AG10803 (cell line): Measurements from ENCODE around the gene SLC26A1.

Source experiments
- DNase-seq: peaks from one replicate; pipeline ENCODE4 v3.0.0; 2010; ENCODE audit warnings: low read depth
- H3K4me3 ChIP-seq: 2 replicates; pipeline ENCODE4 v1.5.1; 2011; ENCODE audit warnings: mild to moderate bottlenecking, low read length, control low read depth
- TF ChIP-seq, protein P1 (sequence below): conservative IDR thresholded peaks from 2 replicates; pipeline ENCODE4 v1.5.1; 2011; ENCODE audit warnings: mild to moderate bottlenecking, low read length, control low read depth, inconsistent platforms

Gene SLC26A1

DNA sequence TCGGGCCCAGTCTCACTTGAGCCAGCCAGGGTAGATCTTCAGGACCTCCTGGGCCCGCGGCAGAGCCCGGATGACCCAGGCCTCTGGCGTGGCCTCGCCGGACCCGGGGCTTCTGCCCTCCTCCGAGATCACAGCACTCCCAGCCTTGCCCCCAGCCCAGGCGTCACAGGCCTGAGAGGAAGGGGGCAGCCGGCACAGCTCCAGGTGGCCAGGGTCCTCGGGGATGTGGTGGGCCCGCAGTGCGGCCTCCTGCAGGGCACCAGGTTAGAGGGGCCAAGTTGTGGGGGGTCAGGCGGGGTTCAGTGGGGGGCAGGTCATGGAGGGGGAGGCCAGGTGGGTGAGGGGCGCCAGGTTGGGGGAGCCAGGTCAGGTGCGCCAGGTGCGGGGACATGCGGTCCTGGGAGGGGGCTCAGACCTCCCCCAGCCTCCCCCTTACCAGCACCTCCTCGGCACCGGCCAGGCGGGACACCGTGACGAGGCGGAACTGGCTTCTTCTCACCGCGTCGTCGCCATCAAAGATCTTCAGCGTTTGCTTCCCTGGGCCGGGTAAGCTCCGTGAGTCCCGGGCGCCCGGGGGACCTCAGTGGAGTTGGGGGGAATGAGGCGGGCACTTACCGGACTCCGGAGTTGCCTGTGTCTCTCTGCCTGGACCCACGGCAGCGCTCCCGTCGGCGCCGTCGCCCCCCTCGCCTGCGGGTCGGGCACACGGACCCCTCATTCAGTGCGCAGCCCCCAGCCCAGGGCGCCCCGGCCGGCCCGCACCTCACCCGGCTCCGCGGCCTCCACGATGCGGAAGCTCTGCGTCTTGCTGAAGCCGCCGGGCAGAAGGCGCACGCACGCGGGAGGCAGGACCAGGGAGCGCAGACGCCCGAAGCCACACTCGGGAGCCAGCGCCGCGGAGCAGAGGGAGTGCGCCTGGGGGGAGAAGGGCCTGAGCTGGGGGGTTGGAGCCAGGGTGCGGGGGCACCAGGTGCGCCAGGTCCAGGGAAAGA, 25.8 kb downstream of the SLC26A1 start:
- TF ChIP-seq, protein P1, sequence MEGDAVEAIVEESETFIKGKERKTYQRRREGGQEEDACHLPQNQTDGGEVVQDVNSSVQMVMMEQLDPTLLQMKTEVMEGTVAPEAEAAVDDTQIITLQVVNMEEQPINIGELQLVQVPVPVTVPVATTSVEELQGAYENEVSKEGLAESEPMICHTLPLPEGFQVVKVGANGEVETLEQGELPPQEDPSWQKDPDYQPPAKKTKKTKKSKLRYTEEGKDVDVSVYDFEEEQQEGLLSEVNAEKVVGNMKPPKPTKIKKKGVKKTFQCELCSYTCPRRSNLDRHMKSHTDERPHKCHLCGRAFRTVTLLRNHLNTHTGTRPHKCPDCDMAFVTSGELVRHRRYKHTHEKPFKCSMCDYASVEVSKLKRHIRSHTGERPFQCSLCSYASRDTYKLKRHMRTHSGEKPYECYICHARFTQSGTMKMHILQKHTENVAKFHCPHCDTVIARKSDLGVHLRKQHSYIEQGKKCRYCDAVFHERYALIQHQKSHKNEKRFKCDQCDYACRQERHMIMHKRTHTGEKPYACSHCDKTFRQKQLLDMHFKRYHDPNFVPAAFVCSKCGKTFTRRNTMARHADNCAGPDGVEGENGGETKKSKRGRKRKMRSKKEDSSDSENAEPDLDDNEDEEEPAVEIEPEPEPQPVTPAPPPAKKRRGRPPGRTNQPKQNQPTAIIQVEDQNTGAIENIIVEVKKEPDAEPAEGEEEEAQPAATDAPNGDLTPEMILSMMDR = no peak
- H3K4me3 ChIP-seq = no peak overlapping the region
- DNase-seq = no peak

- TF ChIP-seq, protein P1 = no peak
Measured at GRCh38 chr4:966266-967112, 26.7 kb downstream of the SLC26A1 start.

GRCh38 chr4:965766-966134, 27.5 kb downstream of the SLC26A1 start:
- no peak for DNase-seq
- TF ChIP-seq, protein P1 = no peak

More at GRCh38 chr4:966266-967112, 26.7 kb downstream of the SLC26A1 start:
- no peak overlapping the region for H3K4me3 ChIP-seq
- no peak for DNase-seq

GRCh38 chr4:965048-965765, 28.0 kb downstream of the SLC26A1 start:
- DNase-seq = no peak
- TF ChIP-seq, protein P1 = no peak
- no peak overlapping the region for H3K4me3 ChIP-seq

More at GRCh38 chr4:965766-966134, 27.5 kb downstream of the SLC26A1 start:
- H3K4me3 ChIP-seq = no peak overlapping the region

- TF ChIP-seq, protein P1 = no peak
- DNase-seq = no peak
- no peak overlapping the region for H3K4me3 ChIP-seq
Measured at GRCh38 chr4:964346-965025, 28.7 kb downstream of the SLC26A1 start.
